NCI-H1930 (cell line): ENCODE results near the gene ATXN7L1.
"Not testable (repeated sequence)": the region's sequence is repeated elsewhere in the genome, so short reads cannot be mapped to it uniquely, and the experiment has no call there.

Source experiments
- DNase-seq, 2 experiments: peaks; one replicate each; lab custom pipeline; 2025; lab: John Stamatoyannopoulos, UW

ATXN7L1 gene

GRCh38 chr7:105802604-105803428, 73.6 kb downstream of the ATXN7L1 start:
- no peak for DNase-seq

DNA sequence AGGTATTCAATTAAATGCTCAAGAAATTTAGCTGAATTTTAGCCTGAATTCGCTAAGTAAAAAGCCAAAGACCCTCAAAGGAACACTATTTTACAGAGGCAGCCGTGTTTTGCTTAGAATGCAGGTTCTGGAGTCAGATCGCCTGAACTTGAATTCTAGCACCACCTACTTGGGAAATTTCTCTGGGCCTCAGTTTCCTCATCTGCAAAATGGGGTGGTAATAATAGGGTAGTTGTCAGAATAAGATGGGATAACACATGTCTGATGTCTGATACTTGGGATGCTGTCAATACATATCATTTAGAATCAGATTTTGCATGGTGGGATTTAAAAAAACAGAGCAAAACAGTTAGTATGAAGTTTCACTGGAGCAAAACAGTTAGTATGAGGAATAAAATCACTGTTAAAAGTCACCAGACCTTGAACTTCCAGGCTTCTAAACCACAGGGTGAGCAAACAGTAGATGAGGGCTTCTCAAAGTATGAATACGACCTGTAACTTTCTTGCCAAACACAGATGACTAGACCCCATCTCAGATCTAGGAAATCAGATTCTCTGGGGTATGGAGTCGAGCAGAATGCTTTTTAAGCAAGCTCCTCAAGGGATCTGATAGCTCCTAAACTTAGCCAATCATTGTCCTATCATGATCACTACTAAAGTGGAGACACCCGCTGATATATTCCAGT, 75.4 kb downstream of the ATXN7L1 start:
- DNase-seq: no peak

- no peak for DNase-seq
Observed at GRCh38 chr7:105800442-105800841, 76.0 kb downstream of the ATXN7L1 start.

- DNase-seq: no peak
Observed at GRCh38 chr7:105799677-105800076, 76.7 kb downstream of the ATXN7L1 start.

GRCh38 chr7:105799006-105799405, 77.4 kb downstream of the ATXN7L1 start:
- DNase-seq: no peak

GRCh38 chr7:105797652-105798051, 78.7 kb downstream of the ATXN7L1 start:
- DNase-seq: no peak

GRCh38 chr7:105796365-105796764, 80.0 kb downstream of the ATXN7L1 start:
- no peak for DNase-seq

- no peak for DNase-seq
Observed at GRCh38 chr7:105794741-105795729, 81.4 kb downstream of the ATXN7L1 start.

- no peak for DNase-seq
Observed at GRCh38 chr7:105792488-105793370, 83.7 kb downstream of the ATXN7L1 start.

GRCh38 chr7:105791926-105792325, 84.5 kb downstream of the ATXN7L1 start:
- no peak for DNase-seq

DNA sequence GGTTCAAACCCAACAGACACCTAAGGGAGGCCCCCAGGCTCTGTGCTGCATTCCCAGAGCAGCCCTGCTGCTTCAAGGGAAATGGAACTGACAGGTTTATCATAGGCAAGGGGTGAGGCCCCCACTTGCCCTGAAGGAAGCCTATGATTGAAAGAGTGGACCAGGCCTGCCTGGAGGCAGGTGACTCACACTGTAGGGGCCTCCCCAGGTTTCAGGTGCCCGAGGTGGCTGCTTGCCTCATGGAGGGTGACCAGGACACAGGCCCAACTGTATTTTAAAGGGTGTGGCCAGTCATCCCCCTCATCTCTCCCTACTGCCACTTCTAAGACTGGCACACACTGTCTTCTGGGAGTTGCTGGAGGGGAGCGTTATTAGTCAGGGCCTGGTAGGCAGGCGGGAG, 85.4 kb downstream of the ATXN7L1 start:
- DNase-seq: no peak

GRCh38 chr7:105790452-105790851, 85.9 kb downstream of the ATXN7L1 start:
- not testable (repeated sequence) for DNase-seq

DNA sequence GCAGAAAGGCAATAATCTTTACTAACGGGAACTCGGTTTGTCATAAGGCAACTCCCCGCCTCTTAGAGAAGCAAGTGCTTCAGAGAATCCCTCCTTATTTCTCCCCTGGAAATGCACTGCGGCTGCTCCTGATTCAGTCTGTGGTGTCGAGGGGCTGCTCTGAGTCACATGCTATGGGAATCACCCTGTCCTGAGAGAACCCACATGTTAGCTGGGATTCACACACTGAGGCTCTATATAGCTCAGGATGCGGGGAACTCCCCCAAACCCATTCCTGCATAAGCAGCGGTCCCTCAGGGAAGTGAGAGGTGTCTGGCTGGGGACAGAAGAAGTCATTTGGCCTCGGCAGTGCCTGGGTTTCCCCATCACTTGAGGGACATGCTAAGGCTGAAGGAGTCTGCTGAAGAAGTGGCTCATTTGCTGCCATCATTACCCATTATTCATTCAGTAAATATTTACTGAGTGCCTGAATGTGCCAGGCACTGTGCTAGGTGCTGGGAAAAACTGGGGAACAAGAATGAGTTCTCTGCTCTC, 87.5 kb downstream of the ATXN7L1 start:
- DNase-seq: no peak

- DNase-seq: no peak
Observed at GRCh38 chr7:105788356-105788755, 88.0 kb downstream of the ATXN7L1 start.

DNA sequence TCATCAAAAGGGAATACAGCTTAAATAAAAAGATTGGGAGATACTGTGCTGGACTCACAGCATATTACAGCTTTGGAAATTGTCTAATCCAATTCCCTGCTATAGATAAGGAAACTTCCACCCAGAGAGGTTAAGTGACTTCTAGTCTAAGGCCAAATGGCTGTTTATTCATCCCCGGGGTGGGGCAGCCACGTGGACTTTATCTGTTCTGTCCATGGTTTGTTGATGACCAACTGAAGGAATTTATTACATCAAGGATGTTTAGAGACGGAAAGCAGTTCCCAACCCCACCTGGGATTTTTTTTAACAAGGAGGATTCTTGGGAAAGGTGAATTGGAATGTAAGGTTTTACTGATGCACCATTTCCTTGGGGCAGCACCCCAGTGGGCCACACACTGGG, 88.6 kb downstream of the ATXN7L1 start:
- DNase-seq: no peak

GRCh38 chr7:105786520-105787470, 89.6 kb downstream of the ATXN7L1 start:
- no peak for DNase-seq

DNA sequence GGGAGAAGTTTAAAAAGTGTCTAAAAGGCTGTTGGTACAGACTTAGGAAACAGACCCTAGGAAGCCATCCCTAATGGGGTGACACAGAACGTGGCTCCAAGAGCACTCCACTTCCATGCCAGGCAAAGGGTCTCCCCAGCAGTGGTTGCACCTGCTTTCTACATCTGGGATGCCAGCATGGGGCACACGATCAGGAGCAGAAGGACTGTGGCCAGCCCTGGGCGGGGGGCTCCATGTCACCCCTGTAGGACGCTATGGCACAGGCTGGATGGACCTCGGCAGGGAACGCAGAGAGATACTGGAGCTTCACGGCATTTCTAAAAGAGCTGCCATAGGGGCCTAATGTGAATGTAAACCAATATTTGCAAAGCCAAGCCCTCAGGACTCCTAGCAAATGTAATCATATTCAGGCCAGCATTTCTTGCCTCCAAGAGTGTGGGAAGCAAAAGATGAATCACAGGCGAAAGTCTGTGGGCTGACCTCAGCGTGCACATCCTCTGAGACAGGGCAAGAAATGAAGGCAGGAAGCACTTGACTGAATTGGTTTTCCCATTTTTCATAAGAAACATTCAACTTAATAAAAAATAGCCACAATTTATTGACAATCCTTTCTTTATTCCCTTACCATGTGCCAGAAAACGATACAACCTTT, 93.9 kb downstream of the ATXN7L1 start:
- no peak for DNase-seq

- no peak for DNase-seq
Observed at GRCh38 chr7:105779856-105780780, 96.3 kb downstream of the ATXN7L1 start.
